NCI-H2107 treated with DMSO at 0.1 percent for 48 hours (cell line): ENCODE measurements around the gene SPRY2.

Experiments
- DNase-seq: peaks from one replicate; lab custom pipeline; 2025; ENCODE audit not compliant: unreplicated experiment; lab: John Stamatoyannopoulos, UW

The SPRY2 gene

GRCh38 chr13:80341101-80341755, at the start of gene SPRY2:
SPRY2 (minus strand) TSS chr13:80341126; CDS start chr13:80337705, 3,421 bp downstream.
- peak; percentile 39 for DNase-seq

- DNase-seq, result no peak
These were observed 49.4 kb upstream of the SPRY2 start for GRCh38 chr13:80390338-80390737.

GRCh38 chr13:80389073-80390038, 48.4 kb upstream of the SPRY2 start:
- DNase-seq, result no peak

- no peak for DNase-seq
These were observed 47.6 kb upstream of the SPRY2 start for GRCh38 chr13:80388506-80388905.

- no peak for DNase-seq
These were observed 45.7 kb upstream of the SPRY2 start for GRCh38 chr13:80386592-80386991.

GRCh38 chr13:80386002-80386401, 45.1 kb upstream of the SPRY2 start:
- no peak for DNase-seq

GRCh38 chr13:80382576-80382975, 41.6 kb upstream of the SPRY2 start:
- no peak for DNase-seq

GRCh38 chr13:80379245-80379644, 38.3 kb upstream of the SPRY2 start:
- no peak for DNase-seq

- DNase-seq, result no peak
These were observed 35.6 kb upstream of the SPRY2 start for GRCh38 chr13:80376554-80376953.

- no peak for DNase-seq
These were observed 34.0 kb upstream of the SPRY2 start for GRCh38 chr13:80374901-80375300.

- no peak for DNase-seq
These were observed 33.5 kb upstream of the SPRY2 start for GRCh38 chr13:80374444-80374843.

- no peak for DNase-seq
These were observed 31.0 kb upstream of the SPRY2 start for GRCh38 chr13:80371840-80372509.

GRCh38 chr13:80367473-80367872, 26.5 kb upstream of the SPRY2 start:
- no peak for DNase-seq

GRCh38 chr13:80363890-80364503, 23.1 kb upstream of the SPRY2 start:
- no peak for DNase-seq

GRCh38 chr13:80362481-80362880, 21.6 kb upstream of the SPRY2 start:
- no peak for DNase-seq

- DNase-seq, result no peak
These were observed 21.0 kb upstream of the SPRY2 start for GRCh38 chr13:80361883-80362327.

GRCh38 chr13:80361298-80361697, 20.4 kb upstream of the SPRY2 start:
- DNase-seq, result no peak

- DNase-seq, result no peak
These were observed 19.5 kb upstream of the SPRY2 start for GRCh38 chr13:80360453-80360800.

GRCh38 chr13:80359778-80360452, 19.0 kb upstream of the SPRY2 start:
- DNase-seq, result peak; percentile 66

GRCh38 chr13:80359414-80359777, 18.5 kb upstream of the SPRY2 start:
- no peak for DNase-seq
